Measurements from ENCODE around the gene EPHA7. TPM values are rescaled to one million over a fixed set of nuclear protein-coding genes. Genes with fewer than 3 reads are reported as not detected.
A peak's percentile ranks its signal among the peaks of the same experiment; 100 is the strongest.

The EPHA7 gene
- total RNA-seq, 1 experiment from 2014 or later: 9.5 TPM

DNA sequence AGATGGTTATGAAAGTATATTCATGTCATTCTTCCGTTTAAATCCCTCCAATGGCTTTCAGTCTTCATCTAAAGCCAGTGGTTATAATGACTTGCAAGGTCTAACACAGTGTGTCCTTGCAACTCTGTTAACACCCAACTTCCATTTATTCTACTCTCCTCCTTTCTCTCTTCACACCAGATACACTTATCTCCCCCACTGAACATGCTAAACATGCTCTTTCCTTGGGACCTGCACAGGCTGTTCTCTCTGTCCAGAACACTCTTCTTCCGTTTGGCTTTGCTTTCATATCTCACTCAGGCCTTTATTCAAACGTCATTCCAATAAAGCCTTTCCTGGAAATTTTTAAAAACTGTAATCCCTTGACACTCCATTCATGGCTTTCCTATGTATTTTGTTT lies 91.5 kb downstream of the EPHA7 start:
- no peak overlapping the region for H3K18ac ChIP-seq (ENCODE audit: insufficient read length, low read depth, low read length)
- no peak overlapping the region for H3T11ph ChIP-seq (ENCODE audit: low read length)
- no peak overlapping the region for H4K91ac ChIP-seq (ENCODE audit: insufficient read length, low read depth, low read length)
- H2AK5ac ChIP-seq (ENCODE audit: insufficient read length, low read length): no peak overlapping the region
- H3K23me2 ChIP-seq (ENCODE audit: insufficient read length, low read depth, low read length, poor library complexity, severe bottlenecking): no peaks in the 10 kb centered on the region
- H2BK15ac ChIP-seq (ENCODE audit: low read depth, low read length): no peak overlapping the region
- no peaks in the 10 kb centered on the region for H3K27me3 ChIP-seq (ENCODE audit: insufficient read depth, low read length)
- H3K23ac ChIP-seq (ENCODE audit: insufficient read length, low read depth, low read length): no peak overlapping the region
- H3K79me2 ChIP-seq (ENCODE audit: insufficient read depth, low read length): no peaks in the 10 kb centered on the region
- no peak overlapping the region for H2BK20ac ChIP-seq (ENCODE audit: low read depth, low read length, poor library complexity, severe bottlenecking)
- H3K27ac Mint-ChIP-seq: peak overlapping the region in 1 of 3 experiments; percentile 4; a peak in 1 of 7 replicates
- no peak overlapping the region for H2BK5ac ChIP-seq (ENCODE audit: insufficient read length, low read length)
- H3K9me3 ChIP-seq (ENCODE audit: control insufficient read depth, low read depth, low read length): no peaks in the 10 kb centered on the region
- no peak overlapping the region for H3K27ac ChIP-seq (ENCODE audit: insufficient read length, low read depth, low read length)
- WGBS (ENCODE audit: extremely low coverage, insufficient read length, low lambda C conversion rate): no CpG with 5 or more reads among the region's 3 CpGs
- no peak for DNase-seq
- H2BK120ac ChIP-seq (ENCODE audit: low read depth, low read length, poor library complexity, severe bottlenecking): no peak overlapping the region
- H3K4me1 ChIP-seq (ENCODE audit: insufficient read depth, low read length): no peaks in the 10 kb centered on the region
- no peaks in the 10 kb centered on the region for H3K4me1 Mint-ChIP-seq
- H4K20me1 ChIP-seq (ENCODE audit: control insufficient read depth, insufficient read depth, insufficient read length): no peaks in the 10 kb centered on the region
- H4K5ac ChIP-seq (ENCODE audit: insufficient read length, low read depth, low read length): no peak overlapping the region
- H3K4me3 Mint-ChIP-seq: no peak overlapping the region
- H2AFZ ChIP-seq (ENCODE audit: low read length): no peak overlapping the region
- H3K27me3 Mint-ChIP-seq (ENCODE audit: low read depth): no peaks in the 10 kb centered on the region
- no peak overlapping the region for H3K14ac ChIP-seq (ENCODE audit: insufficient read depth, low read length)
- no peaks in the 10 kb centered on the region; a peak in 1 of 7 replicates for H3K36me3 Mint-ChIP-seq (ENCODE audit: insufficient read depth in 1 of 3, low read depth in 3 of 3)
- no peaks in the 10 kb centered on the region for H3K9me3 Mint-ChIP-seq
- H4K8ac ChIP-seq (replicated peaks; ENCODE audit: insufficient read length, low read depth, low read length): no peak overlapping the region
- no peak for TF ChIP-seq CTCF (conservative IDR thresholded peaks at IDR 0.05)
- no peak overlapping the region for H3K4ac ChIP-seq (ENCODE audit: low read depth, low read length)
- no peaks in the 10 kb centered on the region for H3K79me1 ChIP-seq (ENCODE audit: insufficient read depth, low read depth, low read length, poor library complexity, severe bottlenecking)
- no peak overlapping the region for H2BK12ac ChIP-seq (ENCODE audit: insufficient read length, low read depth, low read length)
- no peak overlapping the region for H3K56ac ChIP-seq (ENCODE audit: insufficient read length, low read depth, low read length)
- H3K9ac ChIP-seq (ENCODE audit: extremely low read depth, insufficient read length, low read length): no peak overlapping the region
- H3K4me2 ChIP-seq (ENCODE audit: insufficient read depth, insufficient read length, low read length): no peak overlapping the region

Data from H9 (cell line).